IPS-18c (cell line): Measurements from ENCODE around the gene TRPV4.

Source experiments
- H3K4me3 ChIP-seq: 2 replicates; pipeline ENCODE4 v1.7.0; 2013; ENCODE audit warnings: low read depth, mild to moderate bottlenecking, low read length, moderate library complexity; ENCODE audit not compliant: insufficient read depth
- H3K9me3 ChIP-seq: one replicate; pipeline ENCODE4 v1.6.1; 2013; ENCODE audit warnings: mild to moderate bottlenecking, low read length, moderate library complexity; ENCODE audit not compliant: control insufficient read depth, insufficient read depth

Gene TRPV4

GRCh38 chr12:109762673-109763191, 70.5 kb downstream of the TRPV4 start:
- H3K9me3 ChIP-seq: no peaks in the 10 kb centered on the region
- no peak overlapping the region for H3K4me3 ChIP-seq

GRCh38 chr12:109762071-109762672, 71.0 kb downstream of the TRPV4 start:
- no peak overlapping the region for H3K4me3 ChIP-seq
- H3K9me3 ChIP-seq: no peaks in the 10 kb centered on the region

GRCh38 chr12:109760930-109761921, 72.0 kb downstream of the TRPV4 start:
- no peaks in the 10 kb centered on the region for H3K9me3 ChIP-seq
- H3K4me3 ChIP-seq: no peak overlapping the region

GRCh38 chr12:109760031-109760929, 72.9 kb downstream of the TRPV4 start:
- H3K4me3 ChIP-seq: no peak overlapping the region

GRCh38 chr12:109759595-109759994, 73.6 kb downstream of the TRPV4 start:
- no peak overlapping the region for H3K4me3 ChIP-seq
- H3K9me3 ChIP-seq: no peaks in the 10 kb centered on the region

More at GRCh38 chr12:109760031-109760929, 72.9 kb downstream of the TRPV4 start:
- H3K9me3 ChIP-seq: no peaks in the 10 kb centered on the region

- H3K4me3 ChIP-seq: no peak overlapping the region
- H3K9me3 ChIP-seq: no peaks in the 10 kb centered on the region
Measured at GRCh38 chr12:109758426-109759420, 74.5 kb downstream of the TRPV4 start.

- no peaks in the 10 kb centered on the region for H3K9me3 ChIP-seq
- no peak overlapping the region for H3K4me3 ChIP-seq
Measured at GRCh38 chr12:109757671-109758265, 75.4 kb downstream of the TRPV4 start.

- H3K9me3 ChIP-seq: no peaks in the 10 kb centered on the region
- H3K4me3 ChIP-seq: no peak overlapping the region
Measured at GRCh38 chr12:109756457-109756856, 76.7 kb downstream of the TRPV4 start.

- H3K9me3 ChIP-seq: no peaks in the 10 kb centered on the region
- no peak overlapping the region for H3K4me3 ChIP-seq
Measured at GRCh38 chr12:109753959-109754358, 79.2 kb downstream of the TRPV4 start.

GRCh38 chr12:109753054-109753401, 80.2 kb downstream of the TRPV4 start:
- Histone ChIP-seq H3K4me3 (no peak overlapping the region), H3K9me3 (no peaks in the 10 kb centered on the region)

GRCh38 chr12:109752117-109753053, 80.8 kb downstream of the TRPV4 start:
- H3K4me3 ChIP-seq: no peak overlapping the region

GRCh38 chr12:109744986-109745942, 87.9 kb downstream of the TRPV4 start:
- Histone ChIP-seq H3K4me3 (no peak overlapping the region), H3K9me3 (no peaks in the 10 kb centered on the region)

More at GRCh38 chr12:109752117-109753053, 80.8 kb downstream of the TRPV4 start:
- no peaks in the 10 kb centered on the region for H3K9me3 ChIP-seq

- H3K9me3 ChIP-seq: no peaks in the 10 kb centered on the region
- H3K4me3 ChIP-seq: no peak overlapping the region
Measured at GRCh38 chr12:109744026-109744425, 89.2 kb downstream of the TRPV4 start.
